Measurements from ENCODE around the gene MYBBP1A.

Gene MYBBP1A

DNA sequence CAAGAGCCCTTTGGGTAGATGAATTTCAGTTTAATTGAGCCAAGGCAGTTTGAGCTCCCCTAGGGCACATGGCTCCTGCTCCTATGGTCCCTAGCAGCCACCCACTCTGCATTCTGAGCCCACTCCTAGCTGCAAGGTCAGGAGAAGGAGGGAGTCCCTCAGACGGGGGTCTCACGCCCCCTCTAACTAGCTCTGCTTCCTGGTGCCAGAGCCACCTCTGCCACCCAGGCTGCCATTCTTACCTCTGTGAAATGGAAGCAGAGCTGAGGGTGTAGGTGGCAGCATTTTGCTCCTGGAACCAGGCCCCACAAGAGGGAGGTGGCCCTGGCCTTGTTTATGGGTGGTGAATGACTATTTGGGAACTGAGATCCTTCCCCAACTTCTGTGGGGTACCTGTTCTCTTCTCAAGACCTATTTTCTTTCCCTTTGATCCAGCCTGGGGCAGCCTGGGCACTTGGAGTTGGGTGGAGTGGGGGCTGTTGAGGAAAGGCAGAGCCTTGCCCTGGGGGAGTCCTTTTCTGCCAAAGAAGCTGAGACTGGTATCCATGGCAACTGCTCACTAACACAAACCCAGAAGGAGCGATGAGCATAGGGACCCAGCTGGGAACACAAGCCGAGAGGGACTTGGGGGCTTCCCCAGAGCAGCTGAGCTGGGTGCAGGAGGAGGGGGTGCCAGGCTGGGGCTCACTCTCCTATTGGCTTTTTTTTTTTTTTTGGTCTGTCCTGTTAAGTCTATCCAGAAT lies 51.7 kb downstream of the MYBBP1A start:
- no peak for DNase-seq (ENCODE audit: low spot score)

DNA sequence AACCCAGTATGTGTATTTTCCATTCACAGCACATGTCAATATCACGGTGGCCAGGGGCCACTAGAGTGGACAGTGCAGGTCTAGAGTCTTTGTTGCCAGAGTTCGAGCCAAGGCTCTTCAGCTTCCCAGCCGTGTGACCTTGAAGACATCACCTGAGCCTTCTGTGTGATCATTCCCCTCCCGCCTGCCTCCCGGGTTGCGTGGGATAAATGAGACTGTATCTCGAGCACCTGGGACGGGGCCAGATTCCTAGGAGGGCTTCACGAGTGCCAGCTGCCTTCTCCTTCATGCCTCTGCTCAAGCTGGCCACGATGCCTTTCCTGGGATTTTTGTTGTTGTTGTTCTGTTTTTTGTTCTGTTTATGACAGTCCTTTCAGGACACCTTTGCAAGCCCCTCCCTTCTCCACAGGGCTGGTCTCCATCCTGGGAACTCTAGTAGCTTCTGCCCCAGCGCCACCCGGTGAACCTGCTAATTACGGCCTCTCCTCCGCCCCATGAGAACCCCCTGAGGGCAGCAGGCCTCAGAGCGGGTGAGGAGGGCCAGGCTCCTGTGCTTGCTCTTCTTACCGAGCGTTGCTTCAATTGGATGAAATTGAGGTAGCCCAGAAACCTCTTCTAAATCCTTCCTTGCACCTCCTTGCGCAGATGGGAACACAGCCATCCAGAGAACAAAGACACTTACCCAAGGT lies 52.6 kb downstream of the MYBBP1A start:
- DNase-seq (ENCODE audit: low spot score): no peak

DNA sequence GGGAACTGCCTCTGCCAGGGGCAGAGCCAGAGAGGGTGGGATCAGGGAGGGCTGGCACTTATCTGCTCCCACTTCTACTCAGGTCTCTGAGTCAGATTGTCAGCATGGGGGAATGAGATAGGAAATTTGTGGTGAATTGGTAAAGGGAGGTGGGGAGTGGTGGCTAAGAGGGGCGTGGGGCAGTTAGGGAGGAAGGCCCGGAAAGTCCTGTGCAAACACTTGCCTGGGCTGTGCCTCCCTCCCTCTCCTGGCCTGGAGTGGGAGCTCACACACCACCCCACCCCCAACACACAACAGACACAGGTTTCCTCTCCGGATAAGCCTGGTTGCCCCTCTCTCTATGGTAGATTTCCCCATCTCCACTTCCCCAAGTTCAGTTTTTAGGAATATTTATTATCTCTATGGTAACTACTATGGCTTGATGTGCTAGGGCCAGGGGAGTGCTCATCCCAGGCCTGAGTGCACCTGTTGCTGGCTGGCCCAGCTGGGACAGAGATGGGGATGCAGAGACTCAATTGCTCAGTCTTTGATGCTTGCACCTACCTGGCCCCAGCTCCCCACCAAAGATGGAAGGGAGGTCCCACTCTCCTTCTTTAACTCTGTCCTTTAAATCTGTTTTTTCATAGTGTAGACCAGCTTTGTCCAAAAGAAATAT lies 53.8 kb downstream of the MYBBP1A start:
- DNase-seq (ENCODE audit: low spot score): peak; percentile 68

DNA sequence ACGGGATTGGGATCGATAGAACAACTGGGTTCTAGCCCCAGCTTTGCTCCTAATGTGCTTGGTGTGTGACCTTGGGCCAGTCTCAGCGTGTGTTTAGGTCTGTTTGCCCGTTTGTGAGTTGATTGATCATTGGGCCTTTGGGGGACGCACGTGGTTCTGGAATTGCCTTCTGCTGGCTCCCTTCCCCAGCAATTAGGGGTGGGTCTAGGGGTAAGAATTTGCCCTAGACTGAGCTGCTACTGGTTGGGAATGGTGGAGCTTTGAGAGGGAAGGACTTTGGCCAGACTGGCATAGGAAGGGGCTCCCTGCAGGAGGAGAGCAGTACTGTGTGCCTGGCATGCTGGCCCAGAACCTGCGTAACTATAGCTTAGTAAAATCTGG lies 55.0 kb downstream of the MYBBP1A start:
- DNase-seq (ENCODE audit: low spot score): no peak

DNA sequence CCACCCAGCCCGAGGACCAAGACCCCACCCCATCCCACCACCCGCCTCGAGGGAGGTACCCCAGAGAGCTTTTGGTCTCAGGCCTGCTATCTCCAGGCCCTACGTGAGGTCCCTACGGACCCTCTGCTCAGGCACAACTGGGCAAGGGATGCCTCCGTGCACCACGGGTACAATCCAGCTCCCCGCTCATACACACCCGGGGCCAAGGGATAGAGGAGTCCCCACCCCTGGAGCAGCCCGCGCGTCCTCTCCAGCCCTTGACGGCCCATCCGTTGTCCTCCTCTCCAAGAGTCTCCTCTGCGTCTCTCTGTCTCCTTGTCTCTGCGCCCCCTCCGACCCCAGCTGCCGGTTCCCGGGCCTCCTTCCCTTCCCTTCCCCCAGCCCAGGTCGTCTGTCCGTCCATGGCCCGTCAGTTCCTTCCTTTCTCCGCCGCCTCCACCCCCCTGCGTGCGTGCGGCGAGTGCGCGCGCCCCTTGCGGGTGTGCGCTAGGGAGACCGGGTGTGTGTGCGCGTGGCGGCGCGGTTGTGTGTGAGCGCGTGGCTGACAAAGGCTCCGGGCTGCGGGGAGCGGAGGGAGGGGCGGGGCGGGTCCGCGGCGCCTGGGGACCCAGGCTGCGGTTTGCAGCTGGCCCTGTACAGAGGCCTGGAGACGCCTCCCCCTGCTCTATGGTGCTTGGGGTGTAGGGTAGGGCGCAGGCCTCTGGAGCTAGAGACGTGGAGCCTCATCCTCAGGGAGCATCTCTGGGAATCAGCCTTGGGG lies 55.6 kb downstream of the MYBBP1A start:
- DNase-seq (ENCODE audit: low spot score): no peak

DNA sequence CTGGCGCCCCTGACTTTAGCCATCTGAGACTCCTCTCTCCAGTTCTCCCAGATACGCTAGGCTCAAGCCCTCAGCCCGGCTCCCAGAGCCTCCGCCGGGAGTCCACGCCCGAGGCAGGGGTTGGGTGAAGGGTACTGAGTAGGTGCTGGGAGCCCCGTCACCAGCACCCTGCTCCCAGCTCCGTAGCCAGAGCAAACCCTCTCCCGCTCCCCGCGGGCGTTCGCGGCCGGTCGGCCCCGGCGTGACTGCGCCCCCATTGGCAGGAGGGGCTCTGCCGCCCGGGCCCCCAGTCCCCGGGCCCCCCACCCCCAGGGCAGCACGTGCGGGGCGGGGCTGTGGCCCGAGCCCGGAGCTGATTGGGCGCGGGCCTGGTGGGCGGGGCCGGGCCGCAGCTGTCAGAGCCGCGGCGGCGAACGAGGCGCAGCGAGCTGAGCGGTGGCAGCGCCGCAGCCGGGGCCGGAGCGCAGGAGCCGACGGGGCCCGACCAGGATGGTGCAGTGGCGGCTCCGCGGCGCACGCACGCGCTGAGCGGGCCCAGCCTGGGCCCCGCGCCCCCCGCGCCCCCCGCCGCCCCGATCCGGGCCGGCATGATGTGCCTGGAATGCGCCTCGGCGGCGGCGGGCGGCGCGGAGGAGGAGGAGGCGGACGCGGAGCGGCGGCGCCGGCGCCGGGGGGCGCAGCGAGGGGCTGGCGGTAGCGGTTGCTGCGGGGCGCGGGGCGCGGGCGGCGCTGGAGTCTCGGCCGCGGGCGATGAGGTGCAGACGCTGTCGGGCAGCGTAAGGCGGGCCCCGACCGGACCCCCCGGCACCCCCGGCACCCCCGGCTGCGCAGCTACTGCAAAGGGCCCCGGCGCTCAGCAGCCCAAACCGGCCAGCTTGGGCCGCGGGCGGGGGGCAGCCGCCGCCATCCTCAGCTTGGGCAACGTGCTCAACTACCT lies 56.5 kb downstream of the MYBBP1A start, which contains the start of gene SPNS2:
Gene SPNS2, plus strand, starts transcription at position 421 of the 937 bp plus-strand sequence. Its CDS starts 167 bp downstream, at position 588.
- DNase-seq (ENCODE audit: low spot score): peak; percentile 87

DNA sequence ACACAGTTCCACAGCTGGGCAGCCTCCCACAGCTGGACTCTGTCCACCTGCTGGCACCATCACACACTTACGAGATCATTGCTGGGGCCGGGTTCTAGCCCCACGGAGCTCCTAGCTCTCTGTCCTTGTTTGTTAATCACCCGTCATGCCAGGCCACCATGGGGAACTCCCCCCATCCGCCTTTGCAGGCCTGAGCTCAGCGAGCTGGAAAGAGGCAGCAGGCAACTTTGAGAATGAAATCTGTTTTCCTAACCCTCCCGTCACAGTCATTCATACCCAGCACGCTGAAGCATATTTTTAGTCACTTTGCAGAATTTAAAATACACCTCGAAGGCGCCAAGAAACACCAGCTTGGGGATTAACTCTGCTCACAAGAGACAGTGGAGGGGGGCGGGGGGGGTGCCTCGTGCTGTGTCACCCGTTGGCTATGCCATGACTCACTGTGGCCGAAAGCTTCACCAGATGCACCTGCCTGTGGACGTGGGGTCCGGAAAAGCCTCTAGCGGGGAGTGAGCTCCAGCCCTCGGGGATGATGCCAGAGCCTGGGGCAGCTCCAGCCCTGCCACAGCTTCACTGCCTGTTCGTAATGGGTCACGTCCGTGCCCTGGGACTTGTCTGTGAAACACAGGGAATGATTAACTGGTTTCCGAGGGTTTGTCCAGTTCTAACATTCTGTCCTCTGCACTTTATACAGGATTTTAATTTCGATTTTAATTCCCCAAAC lies 57.9 kb downstream of the MYBBP1A start:
- DNase-seq (ENCODE audit: low spot score): peak; percentile 99

DNA sequence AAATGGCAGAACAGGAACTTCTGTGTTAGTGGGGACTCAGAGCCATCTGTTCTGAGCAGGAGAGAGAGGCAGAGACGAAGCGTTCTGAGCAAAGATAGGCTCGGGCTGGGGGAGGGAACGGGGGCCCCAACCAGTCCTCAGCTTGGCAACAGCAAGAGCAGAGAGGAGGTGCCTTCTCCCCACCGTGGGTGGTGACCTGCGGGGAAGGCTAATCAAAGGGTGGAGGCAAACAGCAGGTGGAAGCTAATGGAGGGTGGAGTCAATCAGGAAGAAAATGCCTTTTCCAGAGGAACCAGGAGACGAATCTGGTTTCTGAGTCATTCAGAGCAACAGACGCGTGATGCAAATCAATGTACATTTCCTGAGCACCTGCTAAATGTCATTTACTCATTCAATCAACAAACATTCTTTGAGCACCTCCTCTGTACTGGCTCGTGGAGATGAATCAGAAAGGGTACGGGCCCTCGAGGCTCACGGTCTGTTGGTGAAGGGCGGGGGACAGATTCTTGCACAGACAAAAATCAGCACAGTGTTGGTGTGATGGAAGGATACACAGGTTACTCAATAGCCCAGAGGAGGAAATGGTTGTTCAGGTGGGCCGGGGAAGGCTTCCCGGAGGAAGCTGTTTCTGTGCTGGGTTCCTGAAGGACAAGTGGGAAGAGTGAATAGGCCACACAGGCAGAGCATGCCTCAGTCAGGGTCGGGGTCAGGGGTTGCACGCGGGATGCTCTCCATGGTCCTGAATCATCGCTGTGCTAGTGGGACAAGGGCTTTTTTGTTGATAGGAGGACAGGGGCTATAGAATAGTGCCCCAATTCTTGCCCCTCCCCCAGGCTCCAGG lies 62.2 kb downstream of the MYBBP1A start:
- peak; percentile 97 for DNase-seq (ENCODE audit: low spot score)

DNA sequence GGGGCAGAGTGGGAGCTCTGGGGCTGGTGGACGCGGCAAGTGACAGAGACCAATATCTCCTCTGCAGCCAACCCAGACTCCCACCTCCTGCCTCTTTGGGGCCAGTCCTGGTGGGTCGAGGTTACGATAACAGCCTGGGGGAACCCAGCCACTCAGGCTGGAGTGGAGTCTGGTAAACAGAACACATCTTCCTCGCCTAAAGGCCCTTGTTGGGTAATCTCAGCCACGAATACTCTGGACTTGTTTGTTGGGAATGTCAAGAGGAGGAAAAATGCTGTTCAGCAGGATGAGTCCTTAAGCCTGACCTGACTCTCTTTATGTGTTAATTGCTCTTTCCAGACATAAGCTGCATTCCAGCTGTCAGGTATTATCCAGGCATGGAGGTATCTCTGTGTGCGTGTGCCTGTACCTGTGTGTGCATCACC lies 64.5 kb downstream of the MYBBP1A start:
- DNase-seq (ENCODE audit: low spot score): no peak

DNA sequence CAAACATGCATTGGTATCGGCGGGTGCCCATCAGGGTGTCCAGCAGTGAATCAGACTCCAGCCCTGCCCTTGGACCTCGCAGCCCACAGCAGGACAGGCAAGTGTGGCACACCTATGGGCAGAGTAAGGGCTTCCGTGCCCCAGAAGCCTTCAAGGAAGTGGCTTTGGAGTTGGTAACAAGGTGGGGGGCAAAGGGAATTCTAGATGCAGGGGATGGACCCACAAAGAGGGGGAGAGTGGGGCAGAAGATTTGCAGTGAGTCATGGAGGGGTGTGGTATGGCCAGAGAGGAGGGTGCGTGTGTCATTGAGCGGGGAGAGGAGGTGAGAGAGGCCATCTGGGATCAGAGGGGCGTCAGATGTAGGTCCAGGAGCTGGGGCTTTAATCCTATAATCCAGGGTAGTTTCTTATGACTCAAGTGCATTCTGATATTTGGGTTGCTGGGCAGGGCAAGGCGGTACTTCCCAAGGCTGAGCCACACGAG lies 65.0 kb downstream of the MYBBP1A start:
- DNase-seq (ENCODE audit: low spot score): no peak

DNA sequence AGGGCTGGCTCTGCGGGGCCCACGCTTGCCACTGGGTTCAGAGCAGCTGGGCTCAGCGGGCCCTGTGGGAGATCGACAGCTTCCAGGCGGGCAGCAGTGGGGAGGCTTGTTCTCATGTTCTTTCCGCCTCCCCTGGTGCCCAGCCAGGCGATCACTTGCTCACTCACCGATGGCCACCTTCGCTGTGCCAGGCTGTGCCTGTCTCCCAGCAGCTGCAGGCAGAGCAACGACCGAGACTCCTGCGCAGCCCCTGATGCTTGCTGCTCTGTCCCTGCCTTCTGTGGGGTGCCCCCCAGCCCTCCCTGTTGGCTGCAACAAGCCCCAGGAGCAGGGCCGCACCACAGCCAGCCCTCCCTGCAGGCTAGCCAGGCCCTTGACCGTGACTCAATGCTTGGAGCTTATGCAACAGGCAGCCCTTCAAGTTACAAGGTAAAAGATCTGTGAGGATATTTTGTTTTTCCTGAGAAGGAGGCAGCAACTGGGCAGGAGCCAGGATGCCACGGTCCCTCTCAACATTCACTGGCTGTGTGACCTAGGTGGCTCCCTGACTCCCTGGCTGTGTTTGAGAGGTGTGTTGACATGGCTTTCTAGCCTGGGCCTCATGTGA lies 66.1 kb downstream of the MYBBP1A start:
- peak; percentile 70 for DNase-seq (ENCODE audit: low spot score)

Data from kidney tubule cell (primary cell).